CD4-positive, alpha-beta T cell treated with Interferon alpha-2 for 1 hour (primary cell): ENCODE results near the gene IRF2BPL.

ENCODE experiments used
- DNase-seq, 2 donors: peaks; one replicate each; pipeline ENCODE4 v3.0.0-alpha.2; 2020 to 2022

IRF2BPL gene

DNA sequence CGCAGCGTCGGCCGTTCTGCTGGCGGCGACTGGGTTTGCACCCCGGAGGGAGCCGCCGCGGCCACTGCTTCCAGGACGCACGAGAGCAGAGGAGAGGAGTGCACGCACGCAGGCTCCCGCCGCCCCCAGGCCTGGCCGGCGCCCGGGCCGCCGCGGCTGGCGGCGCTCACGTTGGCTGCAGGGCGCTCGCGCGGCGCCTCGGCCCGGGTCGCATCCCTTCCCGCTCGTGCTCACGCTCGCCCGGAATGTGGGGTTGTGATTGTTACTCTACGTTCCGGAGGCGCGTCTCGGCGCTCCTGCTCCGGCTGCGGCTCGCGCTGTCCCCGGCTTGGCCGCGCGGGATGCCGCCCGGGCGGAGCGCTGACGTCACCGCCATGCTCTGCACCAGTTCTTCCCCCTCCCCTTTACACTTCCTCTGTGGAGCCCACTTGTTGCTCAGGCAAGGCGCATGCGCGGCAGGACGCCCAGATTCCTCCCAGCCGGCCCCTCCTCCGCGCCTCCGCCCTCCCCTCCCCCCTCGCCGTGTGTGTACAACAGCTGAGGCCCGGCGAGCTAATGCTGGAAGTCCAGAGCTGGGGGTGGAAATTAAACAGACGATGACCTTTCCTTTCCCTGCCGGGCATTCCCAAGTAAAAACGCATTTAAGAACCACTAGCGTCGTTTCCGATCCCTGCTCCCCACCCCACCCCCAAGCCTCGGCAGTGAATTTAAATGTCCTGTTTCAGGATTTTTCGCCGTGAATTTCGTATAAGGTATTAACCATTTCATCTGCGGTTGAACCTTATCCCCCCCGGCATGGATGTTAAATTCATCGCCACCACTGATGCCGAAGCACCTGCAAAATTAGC, at the start of gene IRF2BPL:
Gene IRF2BPL, minus strand, starts transcription at position 325 of the 848 bp plus-strand sequence. CDS start 916 bp downstream, outside the sequence.
- DNase-seq, result peak; percentile 96

DNA sequence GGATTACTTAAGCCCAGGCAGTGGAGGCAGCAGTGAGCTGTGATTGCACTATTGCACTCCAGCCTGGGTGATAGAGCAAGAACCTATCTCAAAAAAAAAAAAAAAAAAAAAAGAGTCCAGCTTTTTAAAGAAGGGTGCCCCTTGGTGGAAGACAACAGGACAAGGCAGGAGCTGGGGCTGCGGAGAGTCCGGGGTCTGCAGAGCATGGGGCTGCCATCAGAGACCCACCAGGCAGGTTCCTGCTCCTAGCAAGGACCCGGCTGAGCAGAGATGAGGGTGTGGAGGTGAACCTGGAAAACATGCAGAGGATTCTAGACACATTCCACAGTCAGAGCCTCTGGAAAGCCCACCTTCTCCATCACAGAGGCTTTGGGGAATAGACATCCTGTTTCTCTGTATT, 48.5 kb upstream of the IRF2BPL start:
- DNase-seq, result no peak

DNA sequence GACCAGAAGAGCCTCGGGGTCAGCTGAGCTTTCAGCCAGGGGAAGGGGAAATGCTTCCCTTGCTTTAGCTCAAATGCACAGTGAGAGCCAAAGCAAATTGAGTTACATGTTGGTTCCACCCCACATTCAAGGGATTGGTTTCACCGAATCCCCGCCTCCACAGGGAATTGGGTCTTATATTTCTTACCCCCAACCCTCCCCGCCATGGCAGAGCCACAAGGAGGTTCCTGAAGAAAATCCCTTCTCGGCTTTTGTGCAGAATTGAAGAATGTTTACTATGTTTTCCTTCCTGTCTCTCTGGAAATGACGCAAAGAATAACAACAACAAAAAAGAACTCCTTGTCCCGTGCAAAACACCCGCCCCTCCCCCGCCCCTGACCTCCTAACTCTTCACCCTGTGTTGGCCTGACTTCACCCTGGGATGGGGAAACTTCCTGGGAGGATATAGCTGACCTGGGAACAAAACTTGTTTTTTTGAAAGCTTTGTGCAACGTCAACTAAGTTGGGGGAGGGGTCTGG, 47.7 kb upstream of the IRF2BPL start:
- no peak for DNase-seq

DNA sequence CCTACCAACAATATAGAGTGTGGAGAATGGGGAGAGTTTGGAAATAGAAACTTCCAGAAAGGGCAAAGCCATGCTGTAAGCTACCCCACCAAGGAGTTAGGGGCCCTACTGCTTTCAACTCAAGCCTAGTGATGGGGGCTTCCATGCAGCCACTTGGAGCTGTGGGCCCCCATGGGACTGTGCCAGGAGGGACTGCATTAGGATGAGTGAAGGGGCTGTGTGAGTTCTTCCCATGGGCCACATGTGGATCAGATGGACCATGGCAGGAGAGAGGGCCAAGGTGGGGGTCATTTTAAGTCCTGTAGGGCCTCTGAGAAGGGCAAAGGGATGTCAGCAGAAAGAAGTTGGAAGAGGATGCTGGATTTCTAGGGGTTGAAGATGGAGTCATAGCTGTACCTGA, 46.5 kb upstream of the IRF2BPL start:
- no peak for DNase-seq

DNA sequence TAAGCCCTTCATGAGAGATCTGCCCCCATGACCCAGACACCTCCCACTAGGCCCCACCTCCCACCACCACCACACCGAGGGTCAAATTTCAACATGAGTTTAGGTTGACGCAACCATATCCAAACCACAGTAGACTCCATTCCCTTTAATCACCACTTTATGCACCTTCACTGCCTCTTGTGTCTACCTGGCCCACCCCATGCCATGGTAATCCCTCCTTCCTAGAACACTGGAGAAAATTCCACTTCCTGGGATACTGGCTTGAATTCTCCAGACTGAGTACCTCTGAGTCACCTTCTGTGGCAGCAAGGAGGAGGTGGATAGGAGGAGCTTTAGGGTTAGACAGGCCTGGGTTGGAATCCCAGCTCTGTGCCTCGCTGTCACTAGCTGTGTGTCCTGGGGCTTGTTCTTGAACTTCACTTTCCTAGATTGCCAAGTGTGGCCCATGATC, 43.5 kb upstream of the IRF2BPL start:
- DNase-seq, result no peak

DNA sequence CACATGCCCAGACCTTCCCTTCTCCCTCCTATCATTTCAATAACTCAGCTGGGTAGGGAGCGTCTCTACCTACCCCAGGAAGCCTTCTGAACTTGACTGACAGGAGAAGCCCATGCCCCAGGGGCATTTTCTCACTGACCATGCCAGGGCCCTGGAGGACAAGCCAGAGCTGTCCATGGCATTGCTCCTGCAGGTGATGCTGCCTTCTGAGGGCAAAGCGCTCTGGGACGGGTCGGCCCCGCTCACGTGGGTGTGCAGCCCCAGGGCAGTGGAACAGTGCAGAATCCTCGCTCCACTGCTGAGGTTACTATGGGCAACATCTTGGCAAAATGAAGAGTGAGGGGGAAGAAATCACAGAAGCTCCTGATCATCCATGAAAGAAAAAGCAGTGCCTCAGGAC, 41.0 kb upstream of the IRF2BPL start:
- DNase-seq, result no peak

DNA sequence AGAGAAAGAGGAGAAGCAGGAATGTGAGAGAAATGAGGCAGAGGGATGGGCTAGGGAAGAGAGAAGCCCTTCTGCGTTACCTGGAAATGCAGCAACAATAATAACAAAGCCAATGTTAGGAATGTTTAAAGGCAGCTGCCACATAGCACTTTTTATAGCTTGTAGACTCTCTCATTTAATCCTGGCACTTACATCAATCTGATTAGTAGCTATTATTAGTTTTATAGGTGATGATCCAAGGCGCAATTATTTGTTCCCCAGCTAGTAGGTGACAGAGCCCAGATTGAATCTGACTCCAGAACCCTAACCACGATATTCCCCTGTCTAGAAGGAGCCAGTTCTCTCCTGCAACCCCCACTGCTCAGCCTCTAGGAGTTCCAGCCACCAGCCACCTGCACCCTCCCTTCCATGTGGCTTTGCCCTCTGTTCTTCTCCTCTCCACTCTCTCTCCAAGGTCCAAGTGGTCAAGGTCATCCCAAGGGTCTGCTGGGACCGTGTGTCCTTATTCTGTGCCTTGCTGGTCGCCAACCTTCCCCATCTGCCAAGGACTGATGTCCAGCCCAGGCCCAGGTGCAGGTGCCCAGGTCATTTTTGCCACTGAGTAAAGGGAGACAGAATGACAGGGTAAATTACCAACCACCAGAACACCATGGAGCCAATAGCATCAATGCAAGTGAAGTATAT, 40.2 kb upstream of the IRF2BPL start:
- DNase-seq, result no peak

DNA sequence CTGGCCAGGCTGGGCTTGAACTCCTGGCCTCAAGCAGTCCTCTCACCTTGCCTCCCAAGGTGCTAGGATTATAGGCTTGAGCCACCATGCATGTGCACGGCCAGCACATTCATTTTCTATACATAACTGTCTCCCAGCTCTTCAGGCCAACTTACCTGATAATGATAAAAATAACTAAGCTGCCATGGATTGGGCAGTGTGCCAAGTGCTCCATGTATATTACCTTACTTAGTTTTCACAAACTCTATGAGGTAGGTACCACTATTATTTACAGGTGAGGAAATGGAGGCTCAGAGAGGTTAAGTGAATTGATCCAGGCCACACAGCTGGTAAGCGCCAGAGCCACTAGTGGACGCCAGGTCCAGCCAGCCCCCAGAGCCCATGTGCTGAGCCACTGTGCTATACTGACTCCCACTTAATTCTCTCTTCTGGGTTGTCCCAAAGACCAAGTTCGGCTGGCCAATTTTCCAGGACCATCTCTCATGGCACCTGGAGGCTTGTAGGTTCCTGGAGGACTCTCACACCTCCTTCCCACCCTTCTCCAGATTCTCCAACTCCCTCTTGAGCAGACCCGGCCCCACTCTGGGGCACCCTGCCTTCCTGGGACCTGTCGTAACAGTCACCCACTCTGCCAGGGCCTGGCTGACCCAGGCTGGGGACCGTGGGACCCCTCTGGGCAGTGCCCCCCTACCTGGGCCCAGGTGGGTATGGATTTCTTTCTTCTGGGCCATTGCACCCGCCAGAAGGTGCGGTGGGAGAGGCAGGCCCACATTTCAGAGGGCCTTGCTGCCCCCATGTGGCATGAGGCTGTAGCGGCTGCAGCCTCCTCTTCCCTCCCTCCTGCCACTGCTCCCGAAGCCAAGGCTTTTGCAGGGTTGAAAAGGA, 39.4 kb upstream of the IRF2BPL start:
- DNase-seq, result peak; percentile 53 to 66

DNA sequence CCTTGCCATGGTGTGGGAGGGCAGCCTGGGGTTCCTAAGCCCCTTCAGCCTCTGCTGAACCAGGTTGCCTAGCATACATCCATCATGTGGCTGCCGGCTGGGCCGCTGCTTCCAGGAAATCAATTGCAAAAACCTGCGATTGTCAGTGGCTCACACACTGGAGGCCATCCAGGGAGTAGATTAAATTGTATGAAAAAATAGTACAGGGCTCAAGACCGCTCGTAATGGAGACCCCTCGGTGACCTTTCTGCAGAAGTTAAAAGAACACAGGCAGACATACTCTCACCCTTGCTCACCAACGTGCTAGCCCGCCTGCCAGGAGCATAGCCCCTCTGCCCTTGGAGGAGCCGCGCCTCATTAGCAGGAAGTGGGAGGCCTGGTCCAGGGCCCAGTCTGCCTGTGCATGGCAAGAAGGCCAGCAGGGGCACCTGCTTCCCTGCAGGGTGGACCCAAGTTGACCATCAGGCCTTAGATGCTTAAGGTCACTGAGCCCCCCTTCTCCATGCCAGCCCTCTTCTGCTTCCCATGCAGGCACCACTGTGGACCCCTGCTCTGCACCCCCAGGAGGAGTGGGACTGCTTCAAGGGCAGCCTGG, 38.2 kb upstream of the IRF2BPL start:
- no peak for DNase-seq

DNA sequence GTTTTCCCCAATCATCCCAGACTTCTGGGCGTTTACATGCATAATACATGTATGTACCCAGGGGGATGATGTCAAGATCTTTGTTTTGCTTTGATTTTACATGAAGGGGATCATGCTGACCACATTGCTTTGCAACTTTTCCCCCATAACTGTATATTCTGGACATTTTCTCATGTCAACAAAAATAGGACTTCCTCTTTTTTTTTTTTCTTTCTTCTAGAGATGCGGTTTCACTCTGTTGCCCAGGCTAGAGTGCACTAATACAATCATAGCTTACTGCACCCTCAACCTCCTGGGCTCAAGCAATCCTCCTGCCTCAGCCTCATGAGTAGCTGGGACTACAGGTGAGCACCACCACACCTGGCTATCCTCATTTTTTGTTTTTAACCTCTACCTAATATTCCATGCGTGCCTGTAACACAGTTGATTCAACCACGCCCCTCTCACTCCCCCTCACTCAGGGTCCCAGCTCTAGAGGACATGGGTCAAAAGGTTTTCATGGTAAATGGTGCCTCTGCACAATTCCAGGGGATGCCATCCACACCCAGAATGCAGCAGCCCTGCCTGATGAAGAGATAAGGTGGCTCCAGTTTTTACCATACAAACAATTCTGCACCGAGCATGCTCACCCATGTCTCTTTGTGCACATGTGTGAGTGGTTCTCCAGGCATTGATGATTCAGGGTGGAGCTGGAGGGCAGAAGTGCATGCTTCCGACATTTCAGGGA, 37.5 kb upstream of the IRF2BPL start:
- DNase-seq, result no peak

DNA sequence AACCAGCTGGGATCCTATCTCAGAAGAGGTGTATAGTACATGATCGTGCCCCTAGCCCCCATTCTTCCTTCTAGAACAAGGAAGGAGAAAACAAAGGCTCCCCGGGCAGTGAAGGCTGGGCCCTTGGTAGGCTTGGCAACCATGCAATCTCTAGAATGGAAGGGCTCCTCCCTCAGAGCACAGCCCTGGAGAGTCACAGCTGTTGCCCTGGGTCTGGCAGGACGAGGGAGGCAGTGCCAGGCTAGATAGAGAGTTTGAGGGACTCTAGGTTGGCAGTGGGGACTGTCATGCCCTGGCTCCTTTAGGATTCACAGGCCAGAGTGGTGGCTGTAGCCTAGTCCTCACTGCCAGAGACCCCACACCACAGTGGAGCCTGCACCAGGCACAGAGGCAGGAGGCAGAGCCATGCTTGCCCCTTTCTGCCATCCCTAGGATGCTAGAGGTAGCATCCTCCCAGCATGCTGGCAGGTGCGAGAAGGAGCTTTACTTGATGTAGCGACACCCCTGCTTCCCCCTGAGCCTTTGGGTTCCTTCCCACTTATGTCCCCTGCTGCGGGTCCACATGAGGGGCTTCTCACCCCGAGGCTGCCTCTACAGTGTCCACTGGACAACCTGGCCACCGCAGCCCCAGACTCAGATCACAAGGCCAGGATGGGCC, 36.1 kb upstream of the IRF2BPL start:
- no peak for DNase-seq

DNA sequence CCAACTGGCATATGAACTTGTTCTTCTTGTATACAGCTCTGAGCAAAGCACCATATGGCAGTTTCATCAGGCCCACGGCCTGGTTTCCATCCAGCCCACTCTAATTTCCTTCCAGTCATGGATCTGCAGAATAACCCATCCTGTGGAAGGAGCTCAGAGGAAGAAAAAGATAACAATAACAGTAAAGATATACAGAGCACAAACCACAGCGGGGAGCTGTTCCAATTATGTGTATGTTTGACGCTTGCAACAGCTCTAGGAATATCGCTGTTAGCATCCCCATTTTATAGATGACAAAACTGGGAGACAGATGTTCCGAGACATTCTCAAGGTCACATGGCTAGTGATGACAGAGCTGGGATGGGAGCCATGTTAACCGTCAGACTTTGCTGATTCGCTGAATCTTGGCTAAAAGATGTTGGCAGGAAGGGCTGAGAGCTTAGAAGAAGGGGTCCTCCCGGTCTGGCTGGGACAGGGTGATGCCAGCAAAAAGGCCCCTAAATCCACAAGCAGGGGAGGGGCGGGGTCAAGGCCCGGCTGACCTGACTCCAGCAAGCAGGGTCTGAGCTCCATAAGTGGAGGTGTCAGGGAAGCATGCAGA, 35.2 kb upstream of the IRF2BPL start:
- DNase-seq, result no peak

DNA sequence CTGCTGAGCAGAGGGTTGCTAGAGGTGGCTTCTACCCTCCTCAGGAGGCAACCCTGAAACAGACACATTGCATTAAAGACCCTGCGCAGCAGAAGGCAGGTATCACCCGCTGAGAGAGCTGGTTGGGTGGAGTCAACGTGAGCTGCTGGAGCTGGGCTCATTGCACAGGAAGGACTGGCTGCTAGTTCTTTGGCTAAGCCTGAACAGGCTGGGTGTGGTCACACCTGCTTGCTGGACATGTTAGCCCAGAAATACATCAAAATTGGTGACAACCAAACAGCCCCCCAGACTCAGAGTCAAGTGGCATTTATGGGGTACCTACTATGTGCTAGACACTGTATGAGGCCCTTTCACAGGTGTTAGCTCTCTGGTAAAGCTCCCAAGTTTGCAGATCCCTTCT, 33.8 kb upstream of the IRF2BPL start:
- no peak for DNase-seq

DNA sequence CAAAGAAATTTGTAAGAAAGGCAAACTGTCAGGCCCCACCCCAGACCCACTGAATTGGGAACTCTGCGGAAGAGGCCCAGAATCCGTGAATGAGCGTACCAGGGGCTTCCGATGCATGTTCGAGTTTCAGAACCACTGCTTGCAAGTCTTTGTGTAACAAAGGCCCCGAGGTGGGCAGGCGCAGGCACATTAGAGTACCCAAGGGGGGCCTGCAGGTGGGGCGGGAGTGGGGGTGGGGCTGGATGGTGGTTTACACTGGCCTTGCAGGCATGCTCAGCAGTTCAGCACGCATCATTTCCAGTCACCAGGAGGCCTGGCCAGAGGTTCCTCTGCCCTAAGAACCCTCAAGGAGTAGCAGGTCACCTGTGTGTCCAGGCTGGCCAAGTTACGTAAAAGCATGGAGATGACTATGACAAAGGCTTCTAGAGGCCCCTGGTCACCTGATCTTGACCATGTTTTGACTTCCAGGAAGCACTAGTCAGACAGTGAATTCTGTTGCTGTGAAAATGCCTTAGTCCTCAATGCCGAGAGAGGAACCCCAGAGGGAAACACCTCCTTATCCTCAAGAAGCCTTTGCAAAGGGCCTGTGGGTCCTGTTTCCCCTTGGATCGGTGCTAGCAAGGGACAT, 33.2 kb upstream of the IRF2BPL start:
- no peak for DNase-seq

DNA sequence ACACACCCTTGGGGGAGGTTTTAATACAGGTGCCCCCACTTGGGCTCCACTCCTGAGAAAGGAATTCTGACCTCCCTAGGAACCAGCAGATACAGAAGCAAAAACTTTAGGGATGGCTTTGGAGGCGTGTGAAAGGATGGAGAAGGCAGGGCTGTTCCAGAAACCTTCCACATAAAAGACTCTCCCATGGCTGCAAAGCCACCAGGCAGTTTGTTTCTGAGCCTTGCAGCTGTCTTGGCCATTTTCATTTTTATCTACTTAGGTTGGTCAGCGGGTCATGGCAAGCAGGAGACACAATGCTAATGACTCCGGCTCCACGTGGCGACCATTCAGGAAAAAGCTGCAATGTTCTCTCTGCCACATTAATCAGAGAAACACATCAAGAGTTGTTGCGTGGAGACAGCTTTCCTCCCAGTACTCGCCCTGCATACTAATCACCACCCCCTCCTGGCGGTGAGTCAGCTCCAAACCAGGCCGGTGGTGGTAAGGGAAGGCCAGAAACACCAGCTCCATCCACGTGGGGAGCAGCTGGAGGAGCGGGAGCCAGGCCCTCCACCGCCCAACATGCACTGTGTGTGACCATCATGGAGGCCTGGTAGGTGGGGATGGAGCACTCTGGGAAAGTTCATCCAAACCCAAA, 30.9 kb upstream of the IRF2BPL start:
- DNase-seq, result peak in 1 of 2 donors; percentile 55

DNA sequence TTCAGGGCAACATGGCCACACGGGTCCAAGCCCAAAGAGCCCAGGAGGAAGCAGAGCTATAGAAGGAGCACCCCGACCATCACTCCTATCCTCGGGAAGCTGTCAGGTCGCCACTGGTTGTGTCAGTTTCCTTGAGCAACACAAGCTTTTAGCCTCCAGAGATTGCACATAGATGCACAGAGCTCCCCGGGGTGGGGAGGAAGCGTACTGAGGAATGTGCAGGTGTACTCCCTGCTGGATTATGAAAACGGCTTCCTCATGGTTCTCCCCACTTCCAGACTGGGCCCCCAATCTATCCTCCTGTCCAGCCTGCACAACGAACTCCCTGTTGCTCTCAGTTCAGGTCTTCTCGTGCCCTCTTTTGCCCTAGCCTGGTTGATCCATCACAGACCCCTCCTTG, 30.3 kb upstream of the IRF2BPL start:
- DNase-seq, result no peak

DNA sequence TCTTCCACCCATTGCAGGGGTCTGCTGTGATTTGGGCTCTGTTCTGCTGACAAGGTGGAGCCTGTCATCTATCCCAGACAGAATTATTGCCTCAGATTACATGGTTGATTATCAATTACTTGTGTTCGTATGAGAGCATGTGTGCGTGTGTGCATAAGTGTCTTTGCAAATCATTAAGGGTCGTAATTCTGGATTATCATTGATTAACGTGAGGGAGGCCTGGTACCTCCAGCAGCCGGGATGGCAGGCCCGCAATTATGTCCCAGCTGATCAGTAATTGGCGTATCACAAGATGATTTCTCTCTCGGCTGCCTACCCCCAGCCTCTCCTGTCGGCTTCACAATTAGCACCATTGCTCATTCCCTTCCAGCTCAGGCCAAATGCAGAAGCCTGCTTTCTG, 29.6 kb upstream of the IRF2BPL start:
- DNase-seq, result no peak

DNA sequence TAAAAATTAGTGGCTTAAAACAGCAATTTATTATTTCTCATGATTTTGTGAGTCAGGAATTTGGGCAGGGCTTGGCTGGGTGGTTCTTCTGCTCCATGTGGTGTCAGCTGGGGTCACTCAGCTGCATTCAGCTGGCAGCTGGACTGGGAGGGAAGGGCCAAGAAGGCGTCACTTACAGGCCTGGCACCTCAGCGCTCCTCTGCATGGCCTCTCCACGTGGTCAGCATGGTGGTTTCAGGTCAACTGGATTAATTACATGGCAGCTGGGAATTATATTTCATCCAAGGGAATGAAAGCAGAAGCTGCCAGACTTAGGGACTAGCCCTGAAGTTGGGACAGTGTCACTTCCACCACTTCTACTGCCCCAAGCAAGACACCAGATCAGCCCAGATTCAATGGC, 27.5 kb upstream of the IRF2BPL start:
- DNase-seq, result no peak

DNA sequence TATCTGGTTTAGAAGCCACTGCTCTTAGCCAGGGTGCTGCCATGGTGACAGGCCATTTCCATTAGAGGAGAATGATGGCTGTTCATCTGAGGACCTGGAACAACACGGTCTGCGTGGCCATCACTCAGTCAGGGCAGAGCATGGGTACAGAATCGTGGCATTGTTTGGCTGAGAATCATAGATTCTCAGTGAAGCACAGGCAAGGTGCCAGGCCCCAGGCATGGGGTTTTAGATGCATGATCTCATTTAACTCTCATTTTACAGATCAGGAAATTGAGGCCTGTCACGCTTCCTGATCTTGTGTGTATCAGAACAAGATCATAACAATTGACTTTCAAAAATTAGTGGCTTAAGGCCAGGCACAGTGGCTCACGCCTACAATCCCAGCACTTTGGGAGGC, 26.8 kb upstream of the IRF2BPL start:
- DNase-seq, result peak in 1 of 2 donors; percentile 41
